Bronchial epithelial cell (primary cell): ENCODE measurements around the gene CLEC7A. TPM values are rescaled to one million over a fixed set of nuclear protein-coding genes. Genes with fewer than 3 reads are reported as not detected.

Experiments used
- DNase-seq: peaks from one replicate; pipeline ENCODE4 v3.0.0-alpha.2; 2010; ENCODE audit warnings: low read depth
- FAIRE-seq: peaks from 2 replicates; lab custom pipeline; 2011; peaks lifted over from hg19 to GRCh38; lab: Jason Lieb, UNC
- H3K27me3 ChIP-seq: 2 replicates; pipeline ENCODE4 v1.5.1; 2011; ENCODE audit warnings: low read length; ENCODE audit not compliant: control insufficient read depth, insufficient read depth
- H3K36me3 ChIP-seq: 2 replicates; pipeline ENCODE4 v1.5.1; 2011; ENCODE audit warnings: low read length; ENCODE audit not compliant: control insufficient read depth, insufficient read depth
- H3K4me3 ChIP-seq: 2 replicates; pipeline ENCODE4 v1.5.1; 2011; ENCODE audit warnings: mild to moderate bottlenecking, low read depth, low read length, control low read depth
- total RNA-seq: library from RNA; depleted of rRNA; stranded (reverse); fragments of >200 nt; gene quantifications from 2 replicates; pipeline ENCODE4 v1.2.1, GENCODE V29; 2014
- TF ChIP-seq, protein P1 (sequence below): IDR thresholded peaks from 2 replicates; pipeline ENCODE4 v1.5.1; 2011; ENCODE audit warnings: mild to moderate bottlenecking, moderate library complexity, low read length, control low read depth, inconsistent platforms; ENCODE audit not compliant: insufficient read depth, severe bottlenecking

Gene CLEC7A
- total RNA-seq, 1 donor from 2014 or later = not detected

DNA sequence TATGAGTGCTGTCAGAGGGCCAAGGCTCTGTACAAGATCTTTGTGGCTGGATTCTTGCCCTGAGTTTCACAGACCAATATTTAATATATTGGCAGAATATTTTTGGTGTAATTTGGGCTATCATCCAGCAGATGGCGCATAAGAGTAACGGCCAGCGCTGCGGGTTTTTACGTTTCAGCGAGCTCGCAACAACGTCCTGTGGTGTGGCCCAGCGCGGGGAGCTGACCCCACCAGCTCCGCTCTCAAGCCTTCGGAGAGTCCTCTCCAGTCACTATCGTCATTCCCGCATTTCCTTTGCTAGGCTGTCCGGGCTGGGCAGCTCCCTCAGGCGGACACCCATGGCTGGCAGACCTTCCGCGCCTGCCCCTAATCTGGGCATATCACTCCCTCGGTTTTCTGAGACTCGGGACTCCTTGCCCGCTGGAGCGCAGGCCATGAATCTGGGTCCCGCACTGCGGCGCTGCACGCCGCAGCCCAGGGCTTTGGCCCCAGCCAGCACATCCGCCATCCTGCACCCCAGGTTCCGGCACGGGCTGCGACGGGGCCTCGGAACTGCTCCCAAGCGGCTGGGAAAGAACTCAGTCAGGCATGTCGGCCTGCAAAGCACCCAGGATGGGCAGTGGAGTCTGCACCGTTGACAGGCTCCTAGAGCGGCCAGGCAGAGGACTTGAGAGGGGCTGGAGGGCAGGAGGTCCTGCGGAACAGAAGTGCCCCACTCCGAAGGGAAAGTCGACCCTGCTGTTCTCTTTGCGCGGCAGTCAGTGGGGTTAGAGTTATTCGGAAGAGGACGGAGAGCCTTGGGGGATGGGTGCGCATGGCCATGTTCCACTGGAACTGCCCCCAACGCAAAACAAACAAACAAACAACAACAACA, 23.5 kb upstream of the CLEC7A start:
- FAIRE-seq = no peak
- Histone ChIP-seq H3K4me3 (peak overlapping the region; percentile 38), H3K27me3 (no peaks in the 10 kb centered on the region), H3K36me3 (no peaks in the 10 kb centered on the region)
- TF ChIP-seq, protein P1, sequence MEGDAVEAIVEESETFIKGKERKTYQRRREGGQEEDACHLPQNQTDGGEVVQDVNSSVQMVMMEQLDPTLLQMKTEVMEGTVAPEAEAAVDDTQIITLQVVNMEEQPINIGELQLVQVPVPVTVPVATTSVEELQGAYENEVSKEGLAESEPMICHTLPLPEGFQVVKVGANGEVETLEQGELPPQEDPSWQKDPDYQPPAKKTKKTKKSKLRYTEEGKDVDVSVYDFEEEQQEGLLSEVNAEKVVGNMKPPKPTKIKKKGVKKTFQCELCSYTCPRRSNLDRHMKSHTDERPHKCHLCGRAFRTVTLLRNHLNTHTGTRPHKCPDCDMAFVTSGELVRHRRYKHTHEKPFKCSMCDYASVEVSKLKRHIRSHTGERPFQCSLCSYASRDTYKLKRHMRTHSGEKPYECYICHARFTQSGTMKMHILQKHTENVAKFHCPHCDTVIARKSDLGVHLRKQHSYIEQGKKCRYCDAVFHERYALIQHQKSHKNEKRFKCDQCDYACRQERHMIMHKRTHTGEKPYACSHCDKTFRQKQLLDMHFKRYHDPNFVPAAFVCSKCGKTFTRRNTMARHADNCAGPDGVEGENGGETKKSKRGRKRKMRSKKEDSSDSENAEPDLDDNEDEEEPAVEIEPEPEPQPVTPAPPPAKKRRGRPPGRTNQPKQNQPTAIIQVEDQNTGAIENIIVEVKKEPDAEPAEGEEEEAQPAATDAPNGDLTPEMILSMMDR = peak; percentile 70
- peak; percentile 38 for DNase-seq

DNA sequence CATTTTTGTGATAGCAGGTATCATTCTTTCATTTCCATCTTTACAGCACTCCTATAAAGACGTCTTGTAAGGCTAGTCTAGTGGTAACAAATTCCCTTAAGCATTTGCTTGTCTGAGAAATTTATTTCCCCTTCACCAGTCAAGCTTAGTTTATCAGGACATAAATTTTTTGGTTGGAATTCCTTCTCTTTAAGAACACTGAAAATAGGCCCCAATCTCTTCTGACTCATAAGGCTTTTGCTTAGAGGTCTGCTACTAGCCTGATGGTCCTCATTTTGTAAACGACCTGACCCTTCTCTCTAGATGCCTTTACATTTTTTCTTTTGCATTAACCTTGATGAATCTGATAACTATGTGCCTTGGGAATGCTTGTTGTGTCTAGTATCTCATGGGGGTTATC, 21.6 kb upstream of the CLEC7A start:
- FAIRE-seq (no peak), DNase-seq (no peak)
- TF ChIP-seq, protein P1 = no peak
- H3K4me3 ChIP-seq = no peak overlapping the region
- H3K27me3 ChIP-seq = no peaks in the 10 kb centered on the region
- H3K36me3 ChIP-seq = no peaks in the 10 kb centered on the region

DNA sequence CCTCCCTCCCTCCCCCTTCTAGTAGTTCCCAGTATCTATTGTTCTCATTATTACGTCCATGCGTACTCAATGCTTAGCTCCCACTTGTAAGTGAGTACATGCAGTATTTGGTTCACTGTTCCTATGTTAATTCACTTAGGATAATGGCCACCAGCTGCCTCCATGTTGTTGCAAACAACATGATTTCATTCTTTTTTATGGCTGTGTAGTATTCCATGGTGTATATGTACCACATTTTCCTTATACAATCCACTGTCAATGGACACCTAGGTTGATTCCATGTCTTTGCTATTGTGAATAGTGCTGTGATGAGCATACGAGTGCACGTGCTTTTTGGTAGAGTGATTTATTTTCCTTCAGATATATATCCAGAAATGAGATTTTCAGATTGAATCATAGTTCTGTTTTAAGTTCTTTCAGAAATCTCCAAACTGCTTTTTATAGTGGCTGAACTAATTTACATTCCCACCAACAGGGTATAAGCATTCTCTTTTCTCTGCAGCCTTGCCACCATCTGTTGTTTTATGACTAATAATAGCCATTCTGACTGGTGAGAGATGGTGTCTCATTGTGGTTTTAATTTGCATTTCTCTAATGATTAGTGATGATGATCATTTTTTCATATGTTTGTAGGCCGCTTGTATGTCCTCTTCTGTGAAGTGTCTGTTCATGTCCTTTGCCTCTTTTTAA, 17.9 kb upstream of the CLEC7A start:
- FAIRE-seq = no peak
- Histone ChIP-seq H3K4me3 (no peak overlapping the region), H3K36me3 (no peaks in the 10 kb centered on the region), H3K27me3 (no peaks in the 10 kb centered on the region)
- no peak for DNase-seq
- TF ChIP-seq, protein P1 = no peak

DNA sequence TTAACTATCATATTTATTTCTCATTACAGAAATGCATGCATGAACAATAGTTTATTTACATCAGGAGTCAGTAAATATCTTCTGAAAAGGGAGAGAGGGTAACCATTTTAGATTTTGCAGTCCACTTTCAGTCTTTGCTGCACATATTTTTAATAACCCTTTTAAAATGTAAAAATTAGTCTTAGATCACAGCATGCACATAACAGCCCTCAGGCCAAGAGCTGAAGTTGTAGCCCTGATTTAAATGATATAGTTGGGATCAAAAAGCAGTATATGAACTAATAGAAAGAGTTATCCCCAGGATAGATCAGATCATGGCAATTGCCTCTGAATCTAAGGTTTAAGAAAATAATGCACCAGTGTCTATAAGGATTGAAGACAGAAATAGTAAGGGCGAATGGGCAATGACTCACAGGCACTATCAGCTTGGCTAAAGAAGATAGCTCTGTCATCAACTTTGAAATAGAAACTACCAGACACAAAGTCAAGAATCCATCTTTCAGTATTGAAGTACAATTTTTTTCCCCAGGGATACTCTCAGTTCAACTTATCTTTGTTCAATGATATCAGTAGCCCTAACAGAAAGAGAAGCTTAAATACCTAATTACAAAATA, 13.1 kb upstream of the CLEC7A start:
- Histone ChIP-seq H3K4me3 (no peak overlapping the region), H3K36me3 (no peaks in the 10 kb centered on the region), H3K27me3 (no peaks in the 10 kb centered on the region)
- TF ChIP-seq, protein P1 = no peak
- FAIRE-seq (no peak), DNase-seq (peak; percentile 35)

DNA sequence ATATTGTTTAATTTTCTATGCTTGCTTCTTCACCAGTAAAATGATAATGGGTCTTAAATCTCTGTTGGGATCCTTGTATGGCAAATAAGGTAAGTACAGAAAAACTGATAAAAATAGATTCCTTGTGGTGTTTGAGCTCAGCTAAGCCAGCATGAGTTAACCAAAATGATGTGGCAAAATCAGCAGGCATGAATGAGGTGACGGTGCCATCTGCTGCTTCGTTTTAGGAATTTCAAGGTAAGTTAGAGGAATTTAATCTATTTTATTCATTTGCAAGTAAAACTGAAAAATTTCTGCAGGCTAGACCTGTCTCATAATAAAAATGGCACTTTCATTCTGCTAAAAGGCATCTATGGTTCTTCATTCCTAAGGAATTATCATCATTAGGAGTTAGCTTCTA, 10.0 kb upstream of the CLEC7A start:
- DNase-seq (peak; percentile 61), FAIRE-seq (no peak)
- Histone ChIP-seq H3K36me3 (no peaks in the 10 kb centered on the region), H3K27me3 (no peaks in the 10 kb centered on the region), H3K4me3 (no peak overlapping the region)
- TF ChIP-seq, protein P1 = peak; percentile 46
